HG03025 (cell line): ENCODE measurements around the gene SYCN.

ENCODE experiments used
- ATAC-seq: cut with Tn5 transposase; IDR thresholded peaks from one replicate; pipeline ENCODE4 v1.9.1; 2021; ENCODE audit warnings: mild to moderate bottlenecking, moderate library complexity; ENCODE audit not compliant: unreplicated experiment, low FRiP score

SYCN gene

DNA sequence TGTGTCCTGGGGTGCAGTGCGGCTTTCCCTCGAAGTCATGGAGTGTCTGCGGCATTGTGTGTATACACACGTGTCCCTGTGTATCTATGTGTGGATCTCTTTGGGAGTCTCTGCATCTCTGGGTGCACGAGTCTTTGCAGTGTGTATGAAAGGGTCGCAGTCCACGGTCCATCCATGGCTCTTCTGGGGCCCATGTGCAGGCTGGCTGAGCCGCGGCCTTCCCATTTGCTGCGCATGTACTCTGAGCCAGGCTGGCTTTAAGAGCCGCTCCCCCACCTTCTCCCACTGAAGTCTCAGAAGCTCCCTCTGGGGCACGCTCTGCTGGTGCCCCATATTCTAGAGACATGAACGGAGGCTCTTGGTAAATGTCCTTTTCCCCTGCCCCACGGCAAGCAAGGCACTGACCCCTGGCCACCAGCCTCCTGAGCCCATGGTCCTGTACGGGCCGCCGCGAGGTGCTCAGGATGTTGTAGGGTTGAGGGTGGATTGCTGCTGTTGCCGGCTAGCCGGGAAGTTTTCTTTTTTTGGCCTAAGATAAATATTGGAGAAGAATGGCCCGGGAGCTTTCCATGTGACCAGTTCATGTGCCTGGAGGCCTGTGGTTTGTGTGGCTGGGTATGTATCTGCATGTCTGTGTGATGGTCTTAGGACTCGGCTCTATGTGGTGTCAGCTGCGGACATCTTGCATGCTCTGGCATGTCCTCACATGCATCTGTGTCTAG, 46.6 kb downstream of the SYCN start:
- no peak for ATAC-seq

DNA sequence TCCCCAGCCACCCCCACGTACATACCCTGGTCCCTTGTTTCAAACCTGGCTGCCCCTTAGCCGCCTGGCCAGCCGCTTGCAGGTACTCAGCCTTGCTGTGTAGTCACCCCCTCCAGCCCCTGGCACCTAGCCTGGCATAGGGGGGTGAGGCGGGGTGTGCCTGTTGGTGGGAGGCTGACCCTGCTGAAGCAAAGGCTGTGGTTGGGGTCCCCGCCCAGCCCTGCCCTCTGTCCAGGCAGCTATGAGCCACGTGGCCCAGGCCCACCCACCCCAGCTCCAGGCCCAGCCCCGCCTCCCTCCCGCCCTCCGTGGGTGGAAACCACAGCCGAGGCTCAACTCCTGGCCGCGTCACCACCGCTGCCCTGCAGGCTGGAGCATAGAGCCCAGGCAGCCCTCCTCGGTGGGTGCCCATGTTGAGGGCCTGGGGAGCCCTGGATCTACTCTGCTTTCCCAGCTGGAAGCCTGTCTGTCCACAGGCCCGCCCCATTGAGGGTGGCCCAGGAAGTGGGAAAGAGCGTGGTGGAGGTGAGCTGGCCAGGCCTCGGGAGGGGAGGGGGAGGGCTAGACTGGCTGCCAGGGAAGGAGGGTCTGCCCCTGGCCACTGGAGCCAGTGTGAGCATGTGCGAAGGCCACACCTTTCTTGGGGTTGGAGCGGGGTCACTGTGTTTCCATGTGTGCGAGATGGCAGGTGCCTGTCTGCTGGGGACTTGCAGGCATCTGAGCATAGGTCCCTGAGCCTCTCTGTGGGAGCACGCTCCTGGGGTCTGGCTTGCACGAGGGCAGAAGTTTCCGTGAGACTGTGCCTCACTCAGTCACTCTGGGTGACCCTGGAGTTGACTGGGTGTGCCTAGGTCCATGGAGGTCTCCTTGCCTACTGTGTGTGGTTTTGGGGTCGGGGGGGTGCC, 47.5 kb downstream of the SYCN start:
- ATAC-seq: no peak

GRCh38 chr19:39155741-39156140, 48.3 kb downstream of the SYCN start:
- ATAC-seq: no peak

DNA sequence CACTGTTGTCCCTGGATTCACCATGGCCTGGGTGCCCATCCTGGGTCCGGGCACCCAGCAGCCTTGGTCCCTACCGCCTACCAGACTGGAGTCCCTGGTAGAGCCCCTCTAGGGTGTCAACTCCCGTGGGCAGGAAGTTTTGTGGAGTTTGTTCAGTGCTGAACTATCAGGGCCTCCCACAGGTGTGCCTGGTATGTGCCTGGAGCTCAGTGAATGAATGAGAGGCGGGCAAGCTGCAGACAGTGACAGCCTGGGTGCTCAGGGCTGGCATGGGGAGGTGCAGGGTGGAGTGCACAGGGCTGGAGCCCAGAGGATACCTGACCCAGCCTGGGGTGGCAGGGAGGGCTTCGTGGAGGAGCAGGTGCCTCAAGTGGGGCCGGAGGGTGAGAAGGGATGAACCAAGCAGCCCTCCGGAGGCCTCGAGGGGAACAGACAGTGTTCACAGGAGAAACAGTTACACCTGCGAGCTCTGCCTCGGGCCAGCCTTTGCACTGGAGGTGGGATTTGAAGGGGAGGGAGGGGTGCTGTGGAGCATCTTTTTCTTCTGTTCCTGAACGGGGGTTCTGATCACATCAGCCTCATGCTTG, 48.9 kb downstream of the SYCN start:
- ATAC-seq: no peak

- ATAC-seq: no peak
Observed at GRCh38 chr19:39154629-39155100, 49.4 kb downstream of the SYCN start.

DNA sequence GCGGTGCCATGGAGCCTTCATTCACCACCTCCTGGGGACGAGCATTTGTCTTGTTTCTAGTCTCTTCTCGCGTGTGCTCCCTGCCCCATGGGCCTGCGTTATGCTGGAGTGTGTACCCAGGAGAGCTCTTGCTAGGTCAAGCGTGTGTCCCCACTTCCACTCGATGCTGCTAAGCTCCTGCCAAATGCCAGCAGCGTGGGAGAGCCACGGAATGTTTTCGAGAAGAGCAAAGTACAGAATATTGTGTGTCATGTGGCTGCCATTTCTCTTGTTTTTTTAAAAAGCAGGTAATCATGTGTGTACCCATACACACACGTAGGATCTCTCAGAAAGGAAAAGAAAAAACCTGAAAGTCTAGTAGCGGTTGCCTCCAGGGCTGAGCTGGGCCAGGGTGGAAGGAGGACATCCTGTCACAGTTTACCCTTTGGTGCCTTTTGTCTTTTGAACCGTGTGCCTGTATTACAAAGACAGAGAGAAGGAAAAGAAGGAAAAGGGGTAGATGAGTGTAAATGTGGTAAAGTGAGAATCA, 49.9 kb downstream of the SYCN start:
- no peak for ATAC-seq
